HepG2 (cell line): Measurements from ENCODE around the gene ZNF287. TPM values are rescaled to one million over a fixed set of nuclear protein-coding genes. Genes with fewer than 3 reads are reported as not detected.

Experiments
- ARNT2 ChIP-seq: sonication (generic); formaldehyde crosslinking; IDR thresholded peaks from 2 replicates; pipeline ENCODE4 v1.8.0; 2022; ENCODE audit warnings: mild to moderate bottlenecking, low read depth, missing genetic modification reagents, moderate library complexity
- CREB3 ChIP-seq: sonication (generic); formaldehyde crosslinking; IDR thresholded peaks from 2 replicates; pipeline ENCODE4 v1.5.0; 2020; ENCODE audit warnings: missing genetic modification reagents
- DDIT3 ChIP-seq: sonication (generic); formaldehyde crosslinking; IDR thresholded peaks from 2 replicates; pipeline ENCODE4 v1.4.0; 2020; ENCODE audit warnings: mild to moderate bottlenecking, missing genetic modification reagents
- ELF3 ChIP-seq: IDR thresholded peaks from 2 replicates; pipeline ENCODE4 v1.6.1; 2016; ENCODE audit warnings: missing genetic modification reagents, missing compliant biosample characterization
- ERF ChIP-seq: IDR thresholded peaks from 2 replicates; pipeline ENCODE4 v1.6.1; 2018; ENCODE audit warnings: missing biosample characterization, missing genetic modification reagents
- EZH2 ChIP-seq: conservative IDR thresholded peaks from 2 replicates; pipeline ENCODE4 v1.6.1; 2012; ENCODE audit warnings: mild to moderate bottlenecking, low read depth, low read length, moderate library complexity
- GABPB1 ChIP-seq: IDR thresholded peaks from 2 replicates; pipeline ENCODE4 v1.6.1; 2016; ENCODE audit warnings: mild to moderate bottlenecking, missing genetic modification reagents, moderate library complexity, missing compliant biosample characterization
- HMGXB3 ChIP-seq: sonication (generic); formaldehyde crosslinking; IDR thresholded peaks from 2 replicates; pipeline ENCODE4 v1.4.0; 2020; ENCODE audit warnings: missing genetic modification reagents, borderline replicate concordance
- HOXA5 ChIP-seq: sonication (generic); formaldehyde crosslinking; IDR thresholded peaks from 2 replicates; pipeline ENCODE4 v1.4.0; 2020; ENCODE audit warnings: missing genetic modification reagents
- KDM3A ChIP-seq: IDR thresholded peaks from 2 replicates; pipeline ENCODE4 v1.6.1; 2018; ENCODE audit warnings: low read depth, missing compliant biosample characterization
- KLF11 ChIP-seq: IDR thresholded peaks from 2 replicates; pipeline ENCODE4 v1.6.1; 2016; ENCODE audit warnings: missing compliant biosample characterization
- MAX ChIP-seq: IDR thresholded peaks from 2 replicates; pipeline ENCODE4 v1.6.1; 2012; ENCODE audit warnings: inconsistent platforms
- MIER3 ChIP-seq: IDR thresholded peaks from 2 replicates; pipeline ENCODE4 v1.6.1; 2016; ENCODE audit warnings: missing compliant biosample characterization, borderline replicate concordance
- MTF1 ChIP-seq: sonication (generic); formaldehyde crosslinking; IDR thresholded peaks from 2 replicates; pipeline ENCODE4 v1.5.0; 2020; ENCODE audit warnings: missing genetic modification reagents
- RXRA ChIP-seq: sonication (generic); formaldehyde crosslinking; IDR thresholded peaks from 2 replicates; pipeline ENCODE4 v1.5.1; 2020; ENCODE audit warnings: missing genetic modification reagents
- SNRNP70 ChIP-seq: fragments of 200-400 bp; formaldehyde crosslinking; IDR thresholded peaks from 2 replicates; pipeline ENCODE4 v1.6.1; 2017; ENCODE audit warnings: mild to moderate bottlenecking, low read depth, low read length, moderate library complexity
- SOX6 ChIP-seq, 2 experiments: fragments of 450-650 bp in 1 of 2; sonication (generic) in 1 of 2; formaldehyde crosslinking in 1 of 2; IDR thresholded peaks; 2 replicates each; pipeline versions ENCODE4 v1.4.0 to v1.6.1; 2017 to 2020; ENCODE audit warnings: antibody characterized with exemption in 1 of 2, mild to moderate bottlenecking in 1 of 2, missing genetic modification reagents in 1 of 2
- THAP11 ChIP-seq: IDR thresholded peaks from 2 replicates; pipeline ENCODE4 v1.6.1; 2016; ENCODE audit warnings: missing biosample characterization, missing genetic modification reagents
- ZGPAT ChIP-seq: IDR thresholded peaks from 2 replicates; pipeline ENCODE4 v1.6.1; 2016; ENCODE audit warnings: mild to moderate bottlenecking
- ZMYM2 ChIP-seq: sonication (generic); formaldehyde crosslinking; IDR thresholded peaks from 2 replicates; pipeline ENCODE4 v1.8.0; 2022; ENCODE audit warnings: mild to moderate bottlenecking, missing genetic modification reagents
- ZMYM4 ChIP-seq: sonication (generic); formaldehyde crosslinking; IDR thresholded peaks from 2 replicates; pipeline ENCODE4 v1.8.1; 2023; ENCODE audit warnings: mild to moderate bottlenecking, missing genetic modification reagents
- ZNF12 ChIP-seq: sonication (generic); formaldehyde crosslinking; IDR thresholded peaks from 2 replicates; pipeline ENCODE4 v1.5.0; 2020; ENCODE audit warnings: missing genetic modification reagents
- ZNF274 ChIP-seq: sonication (generic); formaldehyde crosslinking; IDR thresholded peaks from 2 replicates; pipeline ENCODE4 v1.5.1; 2020; ENCODE audit warnings: mild to moderate bottlenecking, missing genetic modification reagents
- ZNF772 ChIP-seq: sonication (generic); formaldehyde crosslinking; IDR thresholded peaks from 2 replicates; pipeline ENCODE4 v1.5.0; 2020; ENCODE audit warnings: mild to moderate bottlenecking, missing genetic modification reagents
- polyA plus RNA-seq, 8 experiments: library from polyadenylated mRNA; depleted of rRNA in 3 of 8; stranded (reverse) in 7 of 8; unstranded in 1 of 8; fragments of >200 nt; fragmentation: Illumina TruSeq in 4 of 8; extraction: Trizol in 4 of 8; gene quantifications; 2 replicates each; pipeline versions ENCODE4 v1.2.1 to v1.2.3, GENCODE V29; 2011 to 2016; ENCODE audit warnings: low read depth in 4 of 8, missing spikeins in 1 of 8, mixed read lengths in 1 of 8; ENCODE audit not compliant: insufficient read depth in 1 of 8
- total RNA-seq, 5 experiments: library from RNA; depleted of rRNA; stranded (reverse); fragments of >200 nt; fragmentation: Illumina TruSeq; extraction: Trizol; gene quantifications; 2 replicates each; pipeline ENCODE4 v1.2.3, GENCODE V29; 2016; ENCODE audit warnings: low read depth in 1 of 5

The ZNF287 gene
- total and polyA plus RNA-seq, 2 of the 13 experiments (the other 11 are each of a cell fraction or from before 2014, with no cell fraction given): 0.21 TPM; not detected in 1

GRCh38 chr17:16584273-16584995, 15.4 kb upstream of the ZNF287 start (continued):
- no peak for TF ChIP-seq SOX6 (IDR thresholded peaks at IDR 0.05)
- TF ChIP-seq SOX6 (CRISPR knock-in tag; IDR thresholded peaks at IDR 0.05): 0 out of 2 replicates have a peak, but pooled peaks have one; percentile 46
- peak; percentile 63 for TF ChIP-seq GABPB1 (CRISPR knock-in tag)
- TF ChIP-seq ZNF274 (CRISPR knock-in tag): peak; percentile 83
- peak; percentile 42; the same call in 1 of the 2 replicates for TF ChIP-seq ZNF12 (CRISPR knock-in tag)
- peak; percentile 89 for TF ChIP-seq ZMYM4 (CRISPR knock-in tag)
- peak; percentile 74 for TF ChIP-seq THAP11
- TF ChIP-seq ERF (CRISPR knock-in tag): peak; percentile 64; the same call in 1 of the 2 replicates
- 0 out of 2 replicates have a peak, but pooled peaks have one; percentile 39 for TF ChIP-seq ARNT2 (CRISPR knock-in tag)
- peak; percentile 24; the same call in 1 of the 2 replicates for TF ChIP-seq HMGXB3 (CRISPR knock-in tag)
- 0 out of 2 replicates have a peak, but pooled peaks have one; percentile 33 for TF ChIP-seq MIER3
- TF ChIP-seq CREB3 (CRISPR knock-in tag): no peak
- TF ChIP-seq EZH2: no peak
- TF ChIP-seq RXRA (CRISPR knock-in tag): no peak
- TF ChIP-seq ZGPAT (CRISPR knock-in tag): peak; percentile 27; the same call in 1 of the 2 replicates
- TF ChIP-seq KDM3A: 0 out of 2 replicates have a peak, but pooled peaks have one; percentile 13
- TF ChIP-seq DDIT3 (CRISPR knock-in tag): no peak
- no peak for TF ChIP-seq MTF1
- TF ChIP-seq ZNF772 (CRISPR knock-in tag): peak; percentile 74; the same call in 1 of the 2 replicates
- 0 out of 2 replicates have a peak, but pooled peaks have one; percentile 21 for TF ChIP-seq ZMYM2
- TF ChIP-seq HOXA5 (CRISPR knock-in tag): peak; percentile 13; the same call in 1 of the 2 replicates
- peak; percentile 54; the same call in 1 of the 2 replicates for TF ChIP-seq MAX
- TF ChIP-seq ELF3: peak; percentile 56; the same call in 1 of the 2 replicates
- TF ChIP-seq KLF11: peak; percentile 7; the same call in 1 of the 2 replicates
- no peak for TF ChIP-seq SNRNP70
